Measurements from ENCODE around the gene C2CD4B. TPM values are rescaled to one million over a fixed set of nuclear protein-coding genes. Genes with fewer than 3 reads are reported as not detected.

The C2CD4B gene
- total RNA-seq, 1 donor from 2014 or later = not detected

GRCh38 chr15:62124176-62124972 is 40.7 kb downstream of the C2CD4B start:
- no peak for DNase-seq (ENCODE audit: low spot score)

GRCh38 chr15:62122249-62122648 is 42.8 kb downstream of the C2CD4B start:
- Mint-ChIP-seq H3K4me1 (peaks cover 10% of the 10 kb centered on the region), H3K27me3 (ENCODE audit: insufficient read depth, low read depth) (peaks cover 6% of the 10 kb centered on the region)

More at GRCh38 chr15:62124176-62124972, 40.7 kb downstream of the C2CD4B start:
- Mint-ChIP-seq H3K9me3 (peaks cover 4% of the 10 kb centered on the region), H3K4me3 (no peak overlapping the region), H3K27ac (no peak overlapping the region), H3K27me3 (ENCODE audit: insufficient read depth, low read depth) (peaks cover 2% of the 10 kb centered on the region), H3K4me1 (peaks cover 2% of the 10 kb centered on the region), H3K36me3 (no peaks in the 10 kb centered on the region)
- Histone ChIP-seq H2AFZ (replicated peaks) (no peak overlapping the region), H3K4me2 (no peak overlapping the region), H3K79me2 (ENCODE audit: low read depth) (no peaks in the 10 kb centered on the region), H3K9ac (no peak overlapping the region), H3K4me1 (no peaks in the 10 kb centered on the region), H3F3A (ENCODE audit: low read depth) (no peaks in the 10 kb centered on the region), H3K4me3 (no peak overlapping the region), H3K27me3 (no peaks in the 10 kb centered on the region), H3K9me3 (ENCODE audit: low read depth) (no peaks in the 10 kb centered on the region), H4K20me1 (ENCODE audit: low read depth) (no peaks in the 10 kb centered on the region), H3K27ac (no peak overlapping the region), H3K36me3 (no peaks in the 10 kb centered on the region)
- TF ChIP-seq EZH2 (IDR thresholded peaks at IDR 0.05) = no peak

GRCh38 chr15:62121273-62122015 is 43.6 kb downstream of the C2CD4B start:
- Histone ChIP-seq H3K79me2 (ENCODE audit: low read depth) (no peaks in the 10 kb centered on the region), H3K36me3 (no peaks in the 10 kb centered on the region), H3F3A (ENCODE audit: low read depth) (no peaks in the 10 kb centered on the region), H3K4me2 (no peak overlapping the region), H3K9me3 (ENCODE audit: low read depth) (no peaks in the 10 kb centered on the region), H2AFZ (replicated peaks) (no peak overlapping the region), H3K4me3 (no peak overlapping the region), H3K27ac (no peak overlapping the region), H3K4me1 (no peaks in the 10 kb centered on the region), H3K27me3 (no peaks in the 10 kb centered on the region), H4K20me1 (ENCODE audit: low read depth) (no peaks in the 10 kb centered on the region), H3K9ac (no peak overlapping the region)
- TF ChIP-seq CTCF (IDR thresholded peaks at IDR 0.05) = no peak
- no peak for TF ChIP-seq EZH2phosphoT487 (IDR thresholded peaks at IDR 0.05)
- TF ChIP-seq EZH2 (IDR thresholded peaks at IDR 0.05) = no peak
- H3K27ac Mint-ChIP-seq = no peak overlapping the region
- H3K9me3 Mint-ChIP-seq = peaks cover 4% of the 10 kb centered on the region
- H3K4me1 Mint-ChIP-seq = peaks cover 10% of the 10 kb centered on the region
- H3K4me3 Mint-ChIP-seq = no peak overlapping the region
- H3K36me3 Mint-ChIP-seq = no peaks in the 10 kb centered on the region
- peaks cover 6% of the 10 kb centered on the region for H3K27me3 Mint-ChIP-seq (ENCODE audit: insufficient read depth, low read depth)
- no peak for DNase-seq (ENCODE audit: low spot score)

More at GRCh38 chr15:62122249-62122648, 42.8 kb downstream of the C2CD4B start:
- Histone ChIP-seq H3K4me3 (no peak overlapping the region), H3K9me3 (ENCODE audit: low read depth) (no peaks in the 10 kb centered on the region), H3K36me3 (no peaks in the 10 kb centered on the region), H3K4me2 (no peak overlapping the region), H2AFZ (replicated peaks) (no peak overlapping the region), H4K20me1 (ENCODE audit: low read depth) (no peaks in the 10 kb centered on the region), H3K27ac (no peak overlapping the region), H3K27me3 (no peaks in the 10 kb centered on the region), H3K79me2 (ENCODE audit: low read depth) (no peaks in the 10 kb centered on the region), H3F3A (ENCODE audit: low read depth) (no peaks in the 10 kb centered on the region), H3K4me1 (no peaks in the 10 kb centered on the region), H3K9ac (no peak overlapping the region)
- TF ChIP-seq EZH2 (IDR thresholded peaks at IDR 0.05) (no peak), CTCF (IDR thresholded peaks at IDR 0.05) (no peak), EZH2phosphoT487 (IDR thresholded peaks at IDR 0.05) (no peak)
- Mint-ChIP-seq H3K4me3 (no peak overlapping the region), H3K36me3 (no peaks in the 10 kb centered on the region), H3K9me3 (peaks cover 4% of the 10 kb centered on the region), H3K27ac (no peak overlapping the region)
- DNase-seq (ENCODE audit: low spot score) = no peak

Data from neural progenitor cell (in vitro differentiated cells).